ENCODE measurements around the gene CD19. TPM values are rescaled to one million over a fixed set of nuclear protein-coding genes. Genes with fewer than 3 reads are reported as not detected.

CD19 gene
- total and polyA plus RNA-seq, 2 of the 8 experiments (the other 6 are each of a cell fraction or from before 2014, with no cell fraction given), result 0.57 to 0.65 TPM

DNA sequence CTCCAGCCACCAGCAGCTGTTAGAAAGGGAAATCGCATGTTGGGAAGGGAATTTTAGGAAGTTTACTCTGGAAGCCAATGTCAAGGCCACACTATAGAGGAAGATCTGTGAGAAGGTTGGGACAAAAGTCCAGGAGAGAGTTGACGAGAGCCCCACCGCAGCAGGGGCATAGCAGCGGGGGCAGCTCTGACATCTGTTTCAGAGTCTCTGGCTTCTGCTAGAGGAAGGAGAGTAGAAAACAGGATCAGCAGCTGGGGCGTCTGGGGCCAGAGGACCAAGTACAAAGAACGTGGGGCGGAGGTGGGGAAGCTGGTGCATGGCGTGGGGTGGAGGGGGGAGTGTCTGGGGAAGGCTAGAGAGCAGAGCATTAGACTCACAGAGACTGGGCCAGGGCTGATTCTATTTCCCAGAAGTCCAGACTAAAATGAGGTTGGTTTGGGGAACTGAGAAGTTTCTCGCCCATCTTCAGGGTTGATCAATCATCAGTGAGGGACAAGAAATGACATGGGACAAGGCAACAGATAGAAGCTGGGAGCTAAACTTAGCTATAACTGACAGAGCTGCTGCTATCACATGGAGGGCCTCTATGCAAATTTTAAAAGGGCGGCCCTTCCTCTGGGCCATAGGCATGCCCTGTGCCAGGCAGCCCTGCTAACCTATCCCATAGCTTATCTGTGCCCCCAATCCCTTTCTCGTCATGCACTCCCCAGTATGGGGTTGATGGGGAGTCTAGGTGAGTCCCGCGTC, 7.9 kb upstream of the CD19 start:
- Histone ChIP-seq H3K4ac (replicated peaks; ENCODE audit: insufficient read length, low read depth, low read length) (no peak overlapping the region), H2BK20ac (ENCODE audit: low read length) (no peak overlapping the region), H3K4me2 (ENCODE audit: insufficient read depth in 1 of 2, low read depth in 2 of 2, low read length in 2 of 2) (peak overlapping the region; percentile 80 to 96), H3K23me2 (ENCODE audit: low read depth, low read length) (peaks cover 13% of the 10 kb centered on the region), H2AFZ (ENCODE audit: low read length) (peak overlapping the region; percentile 71), H3K27ac (ENCODE audit: low read depth, low read length) (peak overlapping the region; percentile 50; the same call in 1 of the 2 replicates), H2AK5ac (ENCODE audit: low read depth, low read length) (no peak overlapping the region), H2BK120ac (replicated peaks; ENCODE audit: low read depth, low read length) (no peak overlapping the region), H3K27me3 (replicated peaks in 1 of 4; ENCODE audit: control insufficient read depth in 3 of 4, extremely low read depth in 1 of 4, insufficient read depth in 3 of 4, low read length in 3 of 4) (no peaks in the 10 kb centered on the region), H3K4me3 (ENCODE audit: extremely low read depth in 1 of 4, insufficient read depth in 2 of 4, low read depth in 3 of 4, low read length in 4 of 4) (peak overlapping the region; percentile 58 to 80 (median 76)), H3K79me1 (ENCODE audit: low read depth, low read length) (no peaks in the 10 kb centered on the region), H4K20me1 (replicated peaks in 1 of 2; ENCODE audit: control insufficient read depth in 1 of 2, insufficient read depth in 2 of 2, low read length in 2 of 2) (no peaks in the 10 kb centered on the region), H4K8ac (ENCODE audit: extremely low read depth, insufficient read depth, low read length) (peak overlapping the region; percentile 19; the same call in 1 of the 2 replicates), H3K56ac (replicated peaks; ENCODE audit: insufficient read length, low read depth, low read length) (peak overlapping the region; percentile 8), H2BK15ac (ENCODE audit: low read length) (peak overlapping the region; percentile 98), H2BK5ac (ENCODE audit: low read depth, low read length) (peak overlapping the region; percentile 92; the same call in 1 of the 2 replicates), H4K91ac (replicated peaks; ENCODE audit: insufficient read length, low read length) (peak overlapping the region; percentile 34), H3K36me3 (ENCODE audit: control insufficient read depth in 2 of 4, insufficient read depth in 4 of 4, low read length in 3 of 4) (peaks cover 0 to 5% (median 0%) of the 10 kb centered on the region in 4 experiments; a peak in 3 of 8 replicates), H3K9me3 (ENCODE audit: insufficient read depth in 2 of 2, low read depth in 1 of 2, low read length in 1 of 2) (no peaks in the 10 kb centered on the region), H4K5ac (ENCODE audit: insufficient read length, low read depth, low read length) (peak overlapping the region; percentile 67), H3K14ac (ENCODE audit: insufficient read length) (no peak overlapping the region), H2BK12ac (ENCODE audit: low read depth, low read length) (peak overlapping the region; percentile 27; the same call in 1 of the 2 replicates), H3K4me1 (replicated peaks in 1 of 4; ENCODE audit: control insufficient read depth in 3 of 4, insufficient read depth in 4 of 4, low read length in 3 of 4) (peaks cover 0 to 6% (median 0%) of the 10 kb centered on the region in 4 experiments; a peak in 3 of 7 replicates), H3K9ac (replicated peaks in 1 of 4; ENCODE audit: extremely low read depth in 1 of 4, low read depth in 3 of 4, low read length in 3 of 4) (peak overlapping the region in 2 of 4 experiments; percentile 49; a peak in 3 of 7 replicates), H3K79me2 (ENCODE audit: control insufficient read depth in 1 of 2, insufficient read depth in 2 of 2, low read length in 2 of 2) (no peaks in the 10 kb centered on the region), H3K23ac (ENCODE audit: insufficient read length) (no peak overlapping the region), H3K18ac (ENCODE audit: extremely low read depth, low read length) (peak overlapping the region; percentile 15)
- TF ChIP-seq E2F6 (IDR thresholded peaks at IDR 0.05), result 0 out of 2 replicates have a peak, but pooled peaks have one; percentile 14
- TF ChIP-seq CBX5 (IDR thresholded peaks at IDR 0.05; ENCODE audit: low read depth, low read length), result no peak
- no peak for DNase-seq (ENCODE audit: low read depth in 1 of 2, low spot score in 2 of 2)
- WGBS, 2 experiments (ENCODE audit: extremely low coverage in 1 of 2, insufficient coverage in 1 of 2, insufficient read length in 1 of 2, insufficient replicate concordance in 2 of 2, low coverage in 1 of 2, low lambda C conversion rate in 2 of 2, missing lambda C conversion rate in 1 of 2), result 48% methylated on average over 11 of the region's 13 CpGs; no CpG with 5 or more reads in 1 of the 2 experiments
- no peak for FAIRE-seq
- ChIA-PET CTCF (ENCODE audit: partially characterized antibody) (interaction anchor here (0.6 to 3.9 kb wide), 17 partner anchors 7 to 77 kb away, joined by 3 to 31 read pairs (median 4); no protein-coding TSS in a partner anchor), POLR2A (ENCODE audit: partially characterized antibody) (interaction anchor here (0.6 to 3.8 kb wide), 17 partner anchors 9 to 96 kb away, joined by 3 to 17 read pairs (median 4); partner anchors contain the start of genes ATP2A1, CD19, NFATC2IP and SH2B1)

Measured in H1 (cell line).